SKM-1 (cell line): Measurements from ENCODE around the gene ITGA1.

Experiments
- DNase-seq: peaks from one replicate; lab custom pipeline; 2025; ENCODE audit not compliant: unreplicated experiment; lab: John Stamatoyannopoulos, UW

ITGA1 gene

GRCh38 chr5:52771343-52772039, 16.2 kb upstream of the ITGA1 start:
- no peak for DNase-seq

- DNase-seq: no peak
Measured at GRCh38 chr5:52772668-52773067, 15.0 kb upstream of the ITGA1 start.

- no peak for DNase-seq
Measured at GRCh38 chr5:52773342-52773741, 14.4 kb upstream of the ITGA1 start.

GRCh38 chr5:52774005-52774410, 13.7 kb upstream of the ITGA1 start:
- DNase-seq: no peak

GRCh38 chr5:52776116-52776515, 11.6 kb upstream of the ITGA1 start:
- no peak for DNase-seq

GRCh38 chr5:52777186-52777585, 10.5 kb upstream of the ITGA1 start:
- no peak for DNase-seq

- DNase-seq: no peak
Measured at GRCh38 chr5:52778781-52779180, 8.9 kb upstream of the ITGA1 start.

GRCh38 chr5:52779213-52779612, 8.5 kb upstream of the ITGA1 start:
- DNase-seq: no peak

- DNase-seq: no peak
Measured at GRCh38 chr5:52783226-52783959, 4.3 kb upstream of the ITGA1 start.

- DNase-seq: no peak
Measured at GRCh38 chr5:52784737-52785136, 3.0 kb upstream of the ITGA1 start.

- no peak for DNase-seq
Measured at GRCh38 chr5:52786391-52786790, 1.3 kb upstream of the ITGA1 start.

- DNase-seq: no peak
Measured at GRCh38 chr5:52786949-52787599, 642 bp upstream of the ITGA1 start.

GRCh38 chr5:52788505-52788821, 747 bp downstream of the ITGA1 start:
- no peak for DNase-seq

- no peak for DNase-seq
Measured at GRCh38 chr5:52789378-52789777, 1.7 kb downstream of the ITGA1 start.

GRCh38 chr5:52789851-52790250, 2.1 kb downstream of the ITGA1 start:
- no peak for DNase-seq

- no peak for DNase-seq
Measured at GRCh38 chr5:52791366-52791765, 3.6 kb downstream of the ITGA1 start.

- DNase-seq: no peak
Measured at GRCh38 chr5:52794519-52794918, 6.8 kb downstream of the ITGA1 start.

- no peak for DNase-seq
Measured at GRCh38 chr5:52796031-52796430, 8.3 kb downstream of the ITGA1 start.

- DNase-seq: no peak
Measured at GRCh38 chr5:52796516-52797103, 8.9 kb downstream of the ITGA1 start.

GRCh38 chr5:52798938-52799337, 11.2 kb downstream of the ITGA1 start:
- no peak for DNase-seq

GRCh38 chr5:52799358-52799982, 11.8 kb downstream of the ITGA1 start:
- DNase-seq: no peak
